Measurements from ENCODE around the gene RUNX1.
A peak's percentile ranks its signal among the peaks of the same experiment; 100 is the strongest.

Gene RUNX1

GRCh38 chr21:34844013-34844923 is 204.8 kb downstream of the RUNX1 start:
- no peak for DNase-seq

GRCh38 chr21:34843562-34843961 is 205.5 kb downstream of the RUNX1 start:
- DNase-seq = no peak

GRCh38 chr21:34841154-34841553 is 207.9 kb downstream of the RUNX1 start:
- DNase-seq = no peak

GRCh38 chr21:34840693-34841092 is 208.4 kb downstream of the RUNX1 start:
- DNase-seq = no peak

GRCh38 chr21:34838956-34839820 is 209.9 kb downstream of the RUNX1 start:
- DNase-seq = no peak

- no peak for DNase-seq
These were observed 212.1 kb downstream of the RUNX1 start for GRCh38 chr21:34836933-34837505.

GRCh38 chr21:34836103-34836932 is 212.8 kb downstream of the RUNX1 start:
- DNase-seq = no peak

GRCh38 chr21:34835526-34835925 is 213.6 kb downstream of the RUNX1 start:
- DNase-seq = no peak

GRCh38 chr21:34834852-34835501 is 214.1 kb downstream of the RUNX1 start:
- DNase-seq = peak in 1 of 5 donors; percentile 17

GRCh38 chr21:34834290-34834689 is 214.8 kb downstream of the RUNX1 start:
- no peak for DNase-seq

- no peak for DNase-seq
These were observed 215.6 kb downstream of the RUNX1 start for GRCh38 chr21:34833465-34833864.

- DNase-seq = no peak
These were observed 218.5 kb downstream of the RUNX1 start for GRCh38 chr21:34830386-34831170.

GRCh38 chr21:34827445-34828235 is 221.5 kb downstream of the RUNX1 start:
- DNase-seq = no peak

- DNase-seq = no peak
These were observed 222.3 kb downstream of the RUNX1 start for GRCh38 chr21:34826836-34827235.

- no peak for DNase-seq
These were observed 223.1 kb downstream of the RUNX1 start for GRCh38 chr21:34825948-34826548.

GRCh38 chr21:34825101-34825500 is 224.0 kb downstream of the RUNX1 start:
- no peak for DNase-seq

- DNase-seq = no peak
These were observed 224.8 kb downstream of the RUNX1 start for GRCh38 chr21:34824314-34824713.

- no peak for DNase-seq
These were observed 226.2 kb downstream of the RUNX1 start for GRCh38 chr21:34822942-34823341.

- DNase-seq = no peak
These were observed 226.9 kb downstream of the RUNX1 start for GRCh38 chr21:34822168-34822567.

- DNase-seq = no peak
These were observed 227.4 kb downstream of the RUNX1 start for GRCh38 chr21:34821717-34822116.
